B cell (primary cell): ENCODE measurements around the gene PHACTR3.

Experiments used
- EZH2 ChIP-seq: IDR thresholded peaks from 2 replicates; pipeline ENCODE4 v1.6.1; 2012; ENCODE audit warnings: borderline replicate concordance, low read depth, mild to moderate bottlenecking, moderate library complexity, low read length; ENCODE audit not compliant: insufficient read depth, poor library complexity, severe bottlenecking
- TF ChIP-seq, protein P1 (sequence below): fragments of 200-600 bp; IDR thresholded peaks from one replicate; pipeline ENCODE4 v1.8.0; 2022; ENCODE audit warnings: antibody characterized with exemption, mild to moderate bottlenecking

DNA sequence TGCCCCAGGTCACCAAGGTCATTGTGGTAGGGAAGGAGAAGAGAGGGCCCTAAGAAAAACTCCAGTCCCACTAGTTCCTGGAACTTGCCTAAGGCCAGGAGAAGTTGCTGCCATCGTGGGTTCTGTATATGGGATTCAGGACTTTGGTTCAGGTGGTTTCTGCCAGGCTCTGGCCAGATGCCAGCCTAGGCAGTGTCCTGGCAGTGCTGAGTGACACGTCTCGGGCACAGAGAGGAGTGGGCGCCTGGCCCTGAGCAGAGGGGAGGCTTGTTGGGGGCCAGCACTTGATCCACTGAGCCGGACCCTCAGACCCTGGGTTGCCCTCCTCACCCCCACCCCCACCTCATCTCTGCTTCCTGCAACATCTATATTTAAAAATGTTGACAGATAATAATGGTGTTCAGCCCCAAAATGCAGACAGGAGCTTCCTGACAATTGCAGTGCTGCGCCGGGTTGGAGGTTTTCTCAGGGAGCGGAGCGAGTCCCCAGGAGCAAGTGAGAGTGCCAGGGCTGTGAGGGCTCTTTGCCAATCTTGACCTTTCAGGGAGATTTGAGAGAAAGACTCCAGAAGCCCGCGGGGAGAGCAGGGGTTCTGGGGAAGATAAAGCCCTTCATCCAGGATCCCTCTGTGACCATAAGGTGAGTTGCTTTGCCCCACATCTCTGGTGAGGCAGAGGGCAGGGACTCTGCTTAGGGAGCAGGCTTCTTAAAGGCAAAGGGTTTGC lies 71.9 kb downstream of the PHACTR3 start:
- TF ChIP-seq, protein P1, sequence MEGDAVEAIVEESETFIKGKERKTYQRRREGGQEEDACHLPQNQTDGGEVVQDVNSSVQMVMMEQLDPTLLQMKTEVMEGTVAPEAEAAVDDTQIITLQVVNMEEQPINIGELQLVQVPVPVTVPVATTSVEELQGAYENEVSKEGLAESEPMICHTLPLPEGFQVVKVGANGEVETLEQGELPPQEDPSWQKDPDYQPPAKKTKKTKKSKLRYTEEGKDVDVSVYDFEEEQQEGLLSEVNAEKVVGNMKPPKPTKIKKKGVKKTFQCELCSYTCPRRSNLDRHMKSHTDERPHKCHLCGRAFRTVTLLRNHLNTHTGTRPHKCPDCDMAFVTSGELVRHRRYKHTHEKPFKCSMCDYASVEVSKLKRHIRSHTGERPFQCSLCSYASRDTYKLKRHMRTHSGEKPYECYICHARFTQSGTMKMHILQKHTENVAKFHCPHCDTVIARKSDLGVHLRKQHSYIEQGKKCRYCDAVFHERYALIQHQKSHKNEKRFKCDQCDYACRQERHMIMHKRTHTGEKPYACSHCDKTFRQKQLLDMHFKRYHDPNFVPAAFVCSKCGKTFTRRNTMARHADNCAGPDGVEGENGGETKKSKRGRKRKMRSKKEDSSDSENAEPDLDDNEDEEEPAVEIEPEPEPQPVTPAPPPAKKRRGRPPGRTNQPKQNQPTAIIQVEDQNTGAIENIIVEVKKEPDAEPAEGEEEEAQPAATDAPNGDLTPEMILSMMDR: no peak
- TF ChIP-seq EZH2: no peak
